ENCODE data around the gene KBTBD13.
A peak's percentile ranks its signal among the peaks of the same experiment; 100 is the strongest.
"Not testable (repeated sequence)": the region's sequence is repeated elsewhere in the genome, so short reads cannot be mapped to it uniquely, and the experiment has no call there.

The KBTBD13 gene

DNA sequence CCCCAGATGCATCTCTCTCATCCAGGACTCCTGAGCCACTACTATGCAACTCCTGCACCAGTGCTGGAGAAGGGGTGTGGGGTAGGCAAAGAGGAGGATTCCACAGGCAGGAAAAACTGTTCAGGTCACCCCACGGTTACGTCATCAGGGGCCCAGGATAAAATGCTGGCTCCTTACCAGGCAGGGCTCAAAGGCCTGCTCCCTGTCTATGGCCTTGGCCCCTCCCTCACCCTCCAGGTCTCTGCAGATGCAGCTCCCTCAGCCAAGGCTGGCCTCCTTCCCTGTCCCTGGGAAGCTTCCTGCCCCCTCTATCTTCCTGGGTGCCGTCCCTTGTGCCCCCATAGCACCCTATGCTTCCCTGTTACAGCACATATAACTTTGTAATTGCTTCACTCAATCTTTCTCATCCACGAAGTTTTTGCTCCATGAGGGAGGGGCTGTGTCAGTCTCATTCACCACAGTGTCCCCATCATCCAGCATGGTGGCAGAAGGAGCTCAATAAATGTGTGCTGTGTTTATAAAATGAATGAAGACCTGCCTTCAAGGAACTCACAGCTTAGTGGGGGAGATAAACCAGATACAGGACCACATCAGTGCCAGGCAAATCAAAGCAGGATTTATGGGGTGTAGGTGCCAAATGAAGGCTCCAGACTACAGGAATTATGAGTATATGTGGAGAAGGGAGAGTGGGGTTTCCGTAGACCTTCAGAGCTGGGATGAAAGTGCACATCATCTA is 18.6 kb downstream of the KBTBD13 start:
- Histone ChIP-seq H3K9me3 (ENCODE audit: control insufficient read depth, insufficient read depth, low read length) (no peaks in the 10 kb centered on the region), H3K4me1 (ENCODE audit: insufficient read depth, low read length) (peaks cover 5% of the 10 kb centered on the region; the same call in 1 of the 2 replicates), H3K9ac (ENCODE audit: low read depth, low read length) (no peak overlapping the region), H3K36me3 (ENCODE audit: insufficient read depth, low read length) (no peaks in the 10 kb centered on the region; the same call in 1 of the 2 replicates)

DNA sequence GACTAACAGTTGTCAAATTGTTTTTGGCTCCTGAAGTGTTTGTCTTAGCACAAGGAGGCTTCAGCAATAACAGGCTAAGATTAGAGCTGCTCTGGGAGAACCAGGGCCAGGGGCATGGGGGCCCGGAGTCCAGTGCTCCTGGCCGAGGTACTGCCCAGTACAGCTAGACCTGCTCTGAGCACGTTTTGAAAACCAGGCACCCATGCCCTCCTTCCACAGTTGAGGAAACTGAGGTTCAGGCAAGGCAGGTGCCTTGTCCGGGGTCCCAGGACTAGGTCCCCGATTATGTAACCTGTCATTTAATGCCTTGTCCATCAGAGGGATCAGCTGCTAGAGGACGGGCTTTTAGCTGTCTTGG is 19.2 kb downstream of the KBTBD13 start:
- H3K9ac ChIP-seq (ENCODE audit: low read depth, low read length), result no peak overlapping the region
- H3K36me3 ChIP-seq (ENCODE audit: insufficient read depth, low read length), result no peaks in the 10 kb centered on the region; the same call in 1 of the 2 replicates
- no peaks in the 10 kb centered on the region for H3K9me3 ChIP-seq (ENCODE audit: control insufficient read depth, insufficient read depth, low read length)
- peaks cover 5% of the 10 kb centered on the region; the same call in 1 of the 2 replicates for H3K4me1 ChIP-seq (ENCODE audit: insufficient read depth, low read length)

DNA sequence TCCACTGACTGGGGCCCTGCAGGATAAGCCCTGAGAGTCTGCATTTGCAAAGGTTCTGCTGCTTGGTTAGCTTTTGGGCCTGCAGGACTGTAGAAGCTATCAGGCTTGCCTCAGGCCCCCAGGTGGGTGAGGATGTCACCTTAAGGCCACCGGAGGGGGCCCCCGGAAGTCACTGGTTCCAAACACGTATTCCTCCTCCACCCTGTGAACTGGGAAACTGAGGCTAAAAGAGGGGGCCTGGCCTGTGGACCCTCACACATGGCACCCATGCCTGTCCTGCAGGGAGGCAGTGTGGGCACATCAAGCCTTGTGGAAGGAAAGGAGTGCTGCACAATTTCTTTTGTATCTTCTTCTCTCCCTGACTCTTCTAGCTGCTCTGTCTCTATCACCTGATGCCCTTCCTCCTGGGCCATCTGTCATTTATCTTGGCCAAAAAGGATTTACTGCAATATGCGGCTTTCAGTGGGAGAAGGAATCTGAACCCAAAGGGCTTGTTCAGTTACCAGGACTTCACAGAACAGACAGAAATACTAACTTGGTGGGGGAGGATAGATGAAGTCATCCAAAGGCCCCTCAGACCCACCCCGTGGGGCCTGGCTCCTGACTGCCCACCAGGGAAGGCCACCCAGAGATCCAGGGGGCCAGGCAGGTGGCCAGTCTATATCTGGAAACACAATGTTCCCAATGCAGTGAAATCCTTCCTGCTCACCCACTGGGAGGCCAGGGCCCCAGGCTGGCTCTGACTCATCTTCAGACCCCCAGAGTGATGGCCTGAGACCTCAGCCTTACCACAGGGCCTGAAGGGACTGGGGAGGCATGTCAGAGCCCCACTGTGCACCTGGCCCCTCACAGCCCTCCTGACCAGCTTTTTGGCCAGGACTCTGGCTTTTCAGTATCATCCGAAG is 20.2 kb downstream of the KBTBD13 start:
- H3K9me3 ChIP-seq (ENCODE audit: control insufficient read depth, insufficient read depth, low read length), result no peaks in the 10 kb centered on the region
- H3K36me3 ChIP-seq (ENCODE audit: insufficient read depth, low read length), result no peaks in the 10 kb centered on the region; the same call in 1 of the 2 replicates

DNA sequence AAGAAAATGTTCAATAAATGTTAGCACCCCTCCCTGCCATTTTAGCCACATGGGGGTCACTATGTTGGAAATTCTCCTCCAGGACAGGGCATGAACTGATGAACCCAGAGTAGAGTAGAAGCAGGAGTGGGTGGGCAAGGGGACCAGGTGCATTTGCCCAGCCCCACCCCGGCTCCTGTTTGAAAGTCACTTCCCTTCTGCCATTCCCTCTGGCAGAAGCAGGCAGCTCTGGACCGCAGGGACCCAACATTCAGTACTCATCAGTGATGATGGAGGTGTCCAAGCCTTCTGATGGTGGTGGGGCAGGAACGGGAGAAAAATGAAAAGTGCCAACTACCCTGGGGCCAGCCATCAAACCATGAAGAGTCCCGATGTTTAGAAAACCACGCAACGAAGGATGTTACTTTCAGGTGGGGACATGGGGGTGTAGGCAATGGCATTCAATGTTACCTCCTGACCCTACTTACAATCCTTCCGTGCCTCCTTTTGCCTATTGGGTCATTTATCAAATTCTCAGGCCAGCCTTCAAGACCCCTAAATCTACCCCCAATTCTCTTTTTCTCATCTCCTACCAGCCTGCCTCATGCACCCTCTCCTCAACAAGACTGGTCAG is 21.2 kb downstream of the KBTBD13 start:
- H3K4me1 ChIP-seq (ENCODE audit: insufficient read depth, low read length), result peaks cover 5% of the 10 kb centered on the region; the same call in 1 of the 2 replicates
- H3K9me3 ChIP-seq (ENCODE audit: control insufficient read depth, insufficient read depth, low read length), result no peaks in the 10 kb centered on the region
- H3K9ac ChIP-seq (ENCODE audit: low read depth, low read length), result no peak overlapping the region
- H3K36me3 ChIP-seq (ENCODE audit: insufficient read depth, low read length), result no peaks in the 10 kb centered on the region; the same call in 1 of the 2 replicates

More for the DNA sequence above, 20.2 kb downstream of the KBTBD13 start:
- Histone ChIP-seq H3K9ac (ENCODE audit: low read depth, low read length) (no peak overlapping the region), H3K4me1 (ENCODE audit: insufficient read depth, low read length) (peaks cover 5% of the 10 kb centered on the region; the same call in 1 of the 2 replicates)

DNA sequence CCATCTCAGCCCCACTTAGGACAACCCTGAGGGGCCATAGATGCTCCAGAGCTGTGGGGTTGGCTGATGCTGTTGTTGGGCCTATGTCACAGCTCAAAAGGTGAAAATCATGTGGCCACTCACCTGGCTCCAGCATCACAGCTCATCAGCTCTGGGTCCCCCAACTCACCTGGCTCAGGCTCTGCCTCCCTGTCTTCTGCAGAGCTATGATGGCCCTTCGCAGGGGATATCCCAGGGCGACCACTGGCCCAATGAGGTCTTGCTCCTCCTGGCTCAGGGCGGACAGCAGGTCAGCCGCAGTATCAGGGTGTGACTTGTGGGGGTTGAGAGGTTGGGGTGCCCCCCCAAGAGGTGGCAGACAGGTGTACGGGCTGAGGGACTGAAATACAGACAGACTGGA is 22.8 kb downstream of the KBTBD13 start:
- Histone ChIP-seq H3K4me1 (ENCODE audit: insufficient read depth, low read length) (peaks cover 5% of the 10 kb centered on the region; the same call in 1 of the 2 replicates), H3K9me3 (ENCODE audit: control insufficient read depth, insufficient read depth, low read length) (no peaks in the 10 kb centered on the region), H3K36me3 (ENCODE audit: insufficient read depth, low read length) (no peaks in the 10 kb centered on the region; the same call in 1 of the 2 replicates), H3K9ac (ENCODE audit: low read depth, low read length) (no peak overlapping the region)

DNA sequence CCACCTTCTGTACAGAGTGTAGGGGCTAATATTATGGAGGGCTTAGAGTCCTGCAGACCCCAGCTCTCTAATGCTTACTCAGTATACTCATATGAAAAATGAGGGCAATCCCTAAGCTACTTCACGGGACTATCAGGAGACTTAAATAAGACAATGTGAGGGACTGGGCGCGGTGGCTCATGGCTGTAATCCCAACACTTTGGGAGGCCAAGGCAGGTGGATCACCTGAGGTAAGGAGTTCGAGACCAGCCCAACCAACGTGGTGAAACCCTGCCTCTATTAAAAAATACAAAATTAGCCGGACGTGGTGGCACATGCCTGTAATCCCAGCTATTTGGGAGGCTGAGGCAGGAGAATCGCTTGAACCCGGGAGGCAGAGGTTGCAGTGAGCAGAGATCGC is 23.3 kb downstream of the KBTBD13 start:
- H3K9ac ChIP-seq (ENCODE audit: low read depth, low read length); H3K36me3 ChIP-seq (ENCODE audit: insufficient read depth, low read length); H3K4me1 ChIP-seq (ENCODE audit: insufficient read depth, low read length); H3K9me3 ChIP-seq (ENCODE audit: control insufficient read depth, insufficient read depth, low read length): not testable (repeated sequence)

DNA sequence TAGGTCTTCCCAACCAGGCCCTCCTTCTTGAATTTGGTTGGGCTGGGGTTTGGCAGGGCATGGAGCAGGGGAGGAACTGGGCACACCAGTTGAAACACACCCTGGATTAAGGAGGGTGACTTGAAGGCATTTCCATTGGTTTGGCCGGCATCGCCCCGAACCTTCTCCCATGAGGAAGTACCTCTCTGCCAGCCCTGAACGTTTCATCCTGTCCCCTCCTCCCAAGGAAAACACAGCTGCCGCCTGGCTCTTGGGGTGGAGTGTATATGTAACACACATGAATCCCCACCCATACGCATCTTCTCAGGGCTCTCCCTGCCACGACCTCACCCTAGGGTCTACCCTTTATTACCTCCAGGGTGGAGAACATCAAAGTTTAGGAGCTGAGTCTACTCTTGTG is 23.9 kb downstream of the KBTBD13 start:
- peaks cover 5% of the 10 kb centered on the region; the same call in 1 of the 2 replicates for H3K4me1 ChIP-seq (ENCODE audit: insufficient read depth, low read length)
- no peaks in the 10 kb centered on the region for H3K9me3 ChIP-seq (ENCODE audit: control insufficient read depth, insufficient read depth, low read length)
- H3K36me3 ChIP-seq (ENCODE audit: insufficient read depth, low read length), result no peaks in the 10 kb centered on the region; the same call in 1 of the 2 replicates
- no peak overlapping the region for H3K9ac ChIP-seq (ENCODE audit: low read depth, low read length)

DNA sequence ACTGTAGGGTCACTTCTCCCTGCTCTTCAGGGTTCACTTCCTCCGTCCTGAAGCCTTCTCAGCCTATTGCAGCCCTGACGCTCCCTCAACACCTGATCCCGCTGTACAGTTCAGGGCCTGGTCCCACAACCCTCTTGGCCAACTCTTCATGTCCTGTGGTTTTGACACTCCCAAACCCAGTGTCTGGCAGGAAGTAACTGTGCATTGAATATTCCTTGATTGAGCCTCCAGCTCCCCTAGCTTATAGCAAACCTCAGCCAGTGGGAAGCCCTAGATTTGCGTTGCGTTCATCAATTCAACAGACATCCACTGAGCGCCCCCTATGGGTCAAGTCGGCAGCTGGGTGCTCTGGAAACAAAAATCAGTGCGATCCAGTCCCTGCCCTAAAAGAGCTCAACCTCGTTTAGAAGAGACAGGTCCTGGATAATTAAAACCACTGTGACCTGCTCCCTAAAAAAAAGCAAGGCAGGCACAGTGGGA is 24.9 kb downstream of the KBTBD13 start:
- peak overlapping the region; percentile 54; the same call in 1 of the 2 replicates for H3K9ac ChIP-seq (ENCODE audit: low read depth, low read length)
- no peaks in the 10 kb centered on the region; the same call in 1 of the 2 replicates for H3K36me3 ChIP-seq (ENCODE audit: insufficient read depth, low read length)
- no peaks in the 10 kb centered on the region for H3K9me3 ChIP-seq (ENCODE audit: control insufficient read depth, insufficient read depth, low read length)
- peaks cover 5% of the 10 kb centered on the region; the same call in 1 of the 2 replicates for H3K4me1 ChIP-seq (ENCODE audit: insufficient read depth, low read length)

DNA sequence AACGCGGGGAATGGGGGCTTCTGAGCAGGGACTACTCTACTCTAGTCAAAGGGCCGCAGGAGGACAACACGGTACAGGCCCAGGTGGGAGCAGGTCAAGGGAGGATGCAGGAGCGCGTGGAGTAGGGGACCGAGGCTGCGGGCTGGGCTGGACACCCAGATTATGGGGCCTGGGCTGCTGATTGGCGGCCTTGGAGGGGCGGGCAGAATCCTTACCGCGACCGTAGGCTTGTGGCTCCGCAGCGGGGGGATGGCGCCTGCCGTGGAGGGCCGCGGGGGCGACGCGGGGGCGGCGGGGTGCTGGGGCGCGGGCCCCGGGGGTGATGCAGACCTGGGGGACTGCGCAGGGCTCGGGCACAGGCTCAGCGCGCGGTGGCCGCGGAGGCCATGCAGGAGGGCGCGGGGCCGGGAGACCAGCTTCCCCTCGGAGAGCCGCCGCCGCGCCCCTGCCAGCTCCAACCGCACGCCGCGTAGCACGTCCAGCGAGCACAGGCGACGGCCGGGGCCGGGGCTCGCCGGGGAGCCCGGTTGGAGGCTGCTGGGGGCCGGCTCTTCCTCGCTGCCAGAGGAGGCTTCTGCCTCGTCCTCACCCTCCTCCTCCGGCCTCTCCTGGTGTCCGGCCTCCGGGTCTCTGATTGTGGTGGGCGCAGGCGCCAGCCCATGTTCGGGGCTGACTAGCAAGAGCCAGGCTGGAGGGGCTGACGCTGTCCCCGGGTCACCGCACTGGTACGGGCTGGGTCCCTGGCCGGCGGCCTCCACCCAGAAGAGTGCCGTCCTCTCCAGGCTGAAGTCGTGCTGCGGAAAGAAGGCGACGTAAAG is 25.6 kb downstream of the KBTBD13 start:
- no peaks in the 10 kb centered on the region; the same call in 1 of the 2 replicates for H3K36me3 ChIP-seq (ENCODE audit: insufficient read depth, low read length)
- H3K9me3 ChIP-seq (ENCODE audit: control insufficient read depth, insufficient read depth, low read length), result no peaks in the 10 kb centered on the region
- peaks cover 2% of the 10 kb centered on the region; the same call in 1 of the 2 replicates for H3K4me1 ChIP-seq (ENCODE audit: insufficient read depth, low read length)
- H3K9ac ChIP-seq (ENCODE audit: low read depth, low read length), result peak overlapping the region; percentile 56; the same call in 1 of the 2 replicates

DNA sequence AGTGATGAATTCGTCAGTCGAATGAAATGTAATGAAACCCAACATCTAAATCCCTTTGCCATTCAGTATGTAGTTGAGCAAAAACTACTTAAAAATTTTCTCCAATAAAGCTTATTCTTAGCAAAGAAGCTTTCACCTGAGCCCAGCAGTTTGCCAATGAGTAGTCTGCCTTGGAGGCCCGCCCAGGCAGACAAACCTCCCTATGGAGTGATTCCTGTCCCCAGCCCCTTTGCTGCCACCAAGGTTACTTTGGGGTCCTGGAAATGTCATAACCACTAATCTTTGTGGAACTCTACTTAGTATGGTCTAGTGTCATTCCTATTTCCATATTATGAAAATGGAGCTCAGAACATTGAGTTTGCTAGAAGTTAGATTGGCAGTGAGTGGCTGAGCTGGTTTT is 26.4 kb downstream of the KBTBD13 start:
- H3K9me3 ChIP-seq (ENCODE audit: control insufficient read depth, insufficient read depth, low read length), result no peaks in the 10 kb centered on the region
- no peaks in the 10 kb centered on the region; the same call in 1 of the 2 replicates for H3K36me3 ChIP-seq (ENCODE audit: insufficient read depth, low read length)
- H3K4me1 ChIP-seq (ENCODE audit: insufficient read depth, low read length), result no peaks in the 10 kb centered on the region; the same call in 1 of the 2 replicates
- H3K9ac ChIP-seq (ENCODE audit: low read depth, low read length), result no peak overlapping the region; the same call in 1 of the 2 replicates

DNA sequence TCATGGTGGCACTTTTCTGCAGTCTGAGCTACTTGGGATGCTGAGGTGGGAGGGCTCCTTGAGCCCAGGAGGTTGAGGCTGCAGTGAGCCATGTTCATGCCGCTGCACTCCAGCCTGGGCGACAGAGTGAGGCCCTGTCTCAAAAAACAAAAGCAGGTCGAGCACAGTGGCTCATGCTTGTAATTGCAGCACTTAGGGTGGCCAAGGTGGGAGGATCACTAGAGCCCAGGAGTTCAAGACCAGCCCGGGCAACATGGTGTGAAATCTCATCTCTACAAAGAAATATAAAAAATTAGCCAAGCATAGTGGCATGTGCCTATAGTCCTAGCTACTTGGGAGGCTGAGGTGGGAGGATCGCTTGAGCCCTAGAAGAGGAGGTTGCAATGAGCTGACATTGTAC is 28.5 kb downstream of the KBTBD13 start:
- Histone ChIP-seq H3K9me3 (ENCODE audit: control insufficient read depth, insufficient read depth, low read length) (no peaks in the 10 kb centered on the region), H3K9ac (ENCODE audit: low read depth, low read length) (no peak overlapping the region), H3K36me3 (ENCODE audit: insufficient read depth, low read length) (no peaks in the 10 kb centered on the region), H3K4me1 (ENCODE audit: insufficient read depth, low read length) (no peaks in the 10 kb centered on the region; the same call in 1 of the 2 replicates)

DNA sequence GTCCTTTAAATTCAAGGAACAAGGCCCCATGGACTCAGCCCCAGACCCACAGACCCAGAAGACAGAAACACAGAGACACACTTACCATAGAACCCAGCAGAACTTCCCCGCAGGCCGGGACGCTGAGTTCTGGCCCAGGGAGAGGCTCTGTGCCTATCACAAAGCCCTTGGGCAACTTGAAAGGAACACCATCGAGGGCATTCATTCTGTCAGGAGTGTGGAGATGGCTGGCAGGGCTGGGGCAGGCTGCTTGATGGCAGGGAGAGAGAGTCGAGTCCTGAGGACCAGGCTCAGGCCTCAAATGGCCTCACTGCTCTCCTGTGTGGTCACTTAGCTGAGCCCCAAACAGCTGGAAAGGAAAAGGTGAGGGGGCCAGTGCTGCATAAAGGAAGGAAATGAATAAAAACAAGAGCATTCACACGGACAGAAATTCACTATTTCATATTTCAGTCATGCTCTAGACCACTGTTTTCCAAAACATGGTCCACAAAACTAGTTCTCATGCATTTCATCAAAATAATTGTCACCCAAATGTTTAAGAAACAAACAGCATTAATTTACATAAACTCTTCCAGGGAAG is 29.6 kb downstream of the KBTBD13 start:
- Histone ChIP-seq H3K4me1 (ENCODE audit: insufficient read depth, low read length) (no peaks in the 10 kb centered on the region; the same call in 1 of the 2 replicates), H3K9ac (ENCODE audit: low read depth, low read length) (no peak overlapping the region), H3K9me3 (ENCODE audit: control insufficient read depth, insufficient read depth, low read length) (no peaks in the 10 kb centered on the region), H3K36me3 (ENCODE audit: insufficient read depth, low read length) (no peaks in the 10 kb centered on the region)

DNA sequence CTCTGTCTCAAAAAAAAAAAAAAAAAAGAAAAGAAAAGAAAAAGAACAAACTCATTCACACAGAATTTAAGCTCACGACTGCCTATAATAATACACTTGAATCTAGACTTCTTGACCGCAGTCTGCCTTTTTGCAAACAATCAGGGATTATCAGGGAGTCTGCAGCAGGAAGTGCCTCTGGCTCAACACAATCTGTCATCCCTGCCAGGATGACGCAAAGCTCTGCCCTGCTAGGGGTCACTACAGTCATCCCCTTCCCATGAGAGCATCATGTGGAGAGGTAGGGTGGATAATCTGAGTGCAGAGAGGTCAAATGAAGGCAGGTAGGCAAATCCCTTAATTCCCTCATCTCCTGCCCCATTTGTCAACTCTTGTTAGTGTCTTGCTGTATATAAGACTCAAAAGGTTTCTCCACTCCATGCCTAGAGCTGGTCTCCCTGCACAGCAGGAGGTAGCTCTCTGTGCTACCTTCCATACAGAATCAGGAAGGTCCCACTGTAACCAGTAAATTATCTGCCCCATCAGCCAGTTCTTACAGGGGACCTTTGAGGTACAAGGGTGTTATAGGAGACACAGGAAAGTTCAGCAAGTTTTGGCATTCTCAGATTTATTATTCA is 34.2 kb downstream of the KBTBD13 start:
- no peaks in the 10 kb centered on the region for H3K36me3 ChIP-seq (ENCODE audit: insufficient read depth, low read length)

More for the DNA sequence above, 34.2 kb downstream of the KBTBD13 start:
- no peak overlapping the region for H3K9ac ChIP-seq (ENCODE audit: low read depth, low read length)
- no peaks in the 10 kb centered on the region for H3K4me1 ChIP-seq (ENCODE audit: insufficient read depth, low read length)
- no peaks in the 10 kb centered on the region for H3K9me3 ChIP-seq (ENCODE audit: control insufficient read depth, insufficient read depth, low read length)

Measured in ES-I3 (cell line).